HG03095 (cell line): ENCODE measurements around the gene NEK9.

Source experiments
- ATAC-seq: cut with Tn5 transposase; IDR thresholded peaks from one replicate; pipeline ENCODE4 v1.9.1; 2021; ENCODE audit warnings: moderate library complexity; ENCODE audit not compliant: unreplicated experiment

The NEK9 gene

GRCh38 chr14:75113932-75114539 lies 12.8 kb downstream of the NEK9 start:
- ATAC-seq, result no peak

DNA sequence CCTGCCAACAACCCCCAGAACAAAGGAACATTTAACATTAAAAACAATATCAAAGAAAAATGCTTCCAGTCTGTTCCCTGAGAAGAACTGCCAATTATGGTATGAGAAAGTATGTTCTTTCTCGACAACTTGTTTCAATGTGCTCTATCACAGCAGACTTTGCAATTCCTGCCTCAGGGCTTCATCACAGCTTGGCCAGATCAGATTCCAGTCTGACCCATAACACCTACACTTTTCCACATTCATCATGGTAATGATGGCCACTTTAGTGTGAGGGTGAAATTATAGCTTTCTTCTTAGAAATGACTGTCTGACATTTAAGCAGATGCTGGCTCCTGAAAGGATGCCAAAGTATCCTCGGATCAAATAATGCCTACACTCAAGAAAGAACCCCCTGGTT lies 17.0 kb downstream of the NEK9 start:
- ATAC-seq, result no peak

GRCh38 chr14:75107186-75107585 lies 19.7 kb downstream of the NEK9 start:
- ATAC-seq, result no peak

GRCh38 chr14:75101491-75101890 lies 25.4 kb downstream of the NEK9 start:
- ATAC-seq, result no peak

GRCh38 chr14:75098682-75099081 lies 28.2 kb downstream of the NEK9 start:
- no peak for ATAC-seq

DNA sequence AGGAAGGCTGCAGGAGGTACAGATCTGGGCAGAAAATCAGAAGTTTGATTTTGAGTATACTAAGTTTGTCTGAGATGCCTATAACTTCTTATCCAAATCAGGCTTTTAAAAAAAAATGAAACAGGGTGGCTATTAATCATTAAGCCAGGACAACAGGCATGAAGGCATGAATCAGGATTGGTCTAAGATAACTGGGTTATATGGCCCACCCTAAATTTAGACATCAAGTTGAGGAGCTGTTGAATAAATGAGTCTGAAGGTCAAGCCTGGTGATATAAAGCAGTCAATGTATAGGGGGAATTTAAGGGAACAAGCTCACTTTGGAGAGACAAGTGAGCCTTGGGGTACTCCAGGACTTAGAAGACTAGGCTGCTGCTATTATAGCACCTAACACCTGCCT lies 28.6 kb downstream of the NEK9 start:
- ATAC-seq, result no peak

GRCh38 chr14:75096959-75097358 lies 29.9 kb downstream of the NEK9 start:
- ATAC-seq, result no peak

GRCh38 chr14:75095690-75096089 lies 31.2 kb downstream of the NEK9 start:
- no peak for ATAC-seq

DNA sequence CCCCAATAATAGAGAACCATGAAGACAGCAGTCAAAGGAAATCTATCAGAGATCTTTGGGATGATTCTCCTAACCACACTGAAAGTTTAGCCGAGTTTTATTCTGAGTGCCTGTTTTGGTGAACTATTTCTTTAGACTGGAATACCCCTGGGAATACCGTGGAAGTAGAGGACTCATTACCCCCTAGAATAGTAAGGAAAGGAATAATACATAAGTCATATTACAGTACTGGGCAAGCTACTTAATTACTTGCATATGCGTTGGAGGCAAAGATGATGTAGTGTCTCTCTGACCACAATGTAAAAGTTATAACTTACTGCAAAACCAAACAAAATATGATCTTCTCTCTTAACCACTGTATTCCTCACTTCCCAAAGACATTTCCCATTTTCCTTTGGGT lies 32.0 kb downstream of the NEK9 start:
- no peak for ATAC-seq

- no peak for ATAC-seq
Measured at GRCh38 chr14:75092698-75093097, 34.1 kb downstream of the NEK9 start.

- no peak for ATAC-seq
Measured at GRCh38 chr14:75091251-75091650, 35.6 kb downstream of the NEK9 start.

DNA sequence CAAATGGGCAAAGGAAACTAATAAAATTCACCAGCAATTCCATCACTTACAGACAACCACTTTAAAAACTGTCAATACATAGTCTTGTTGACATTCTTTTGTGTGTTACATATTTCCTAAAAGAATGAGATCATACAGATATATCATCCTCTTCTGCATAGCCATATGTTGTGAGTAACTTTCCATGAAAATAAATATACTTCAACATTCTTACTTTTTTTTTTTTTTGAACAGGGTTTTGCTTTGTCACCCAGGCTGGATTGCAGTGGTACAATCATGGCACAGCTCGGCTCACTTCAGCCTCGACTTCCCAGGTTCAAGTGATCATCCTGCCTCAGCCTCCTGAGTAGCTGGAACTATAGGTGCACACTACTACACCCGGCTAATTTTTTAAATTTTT lies 36.5 kb downstream of the NEK9 start:
- no peak for ATAC-seq

DNA sequence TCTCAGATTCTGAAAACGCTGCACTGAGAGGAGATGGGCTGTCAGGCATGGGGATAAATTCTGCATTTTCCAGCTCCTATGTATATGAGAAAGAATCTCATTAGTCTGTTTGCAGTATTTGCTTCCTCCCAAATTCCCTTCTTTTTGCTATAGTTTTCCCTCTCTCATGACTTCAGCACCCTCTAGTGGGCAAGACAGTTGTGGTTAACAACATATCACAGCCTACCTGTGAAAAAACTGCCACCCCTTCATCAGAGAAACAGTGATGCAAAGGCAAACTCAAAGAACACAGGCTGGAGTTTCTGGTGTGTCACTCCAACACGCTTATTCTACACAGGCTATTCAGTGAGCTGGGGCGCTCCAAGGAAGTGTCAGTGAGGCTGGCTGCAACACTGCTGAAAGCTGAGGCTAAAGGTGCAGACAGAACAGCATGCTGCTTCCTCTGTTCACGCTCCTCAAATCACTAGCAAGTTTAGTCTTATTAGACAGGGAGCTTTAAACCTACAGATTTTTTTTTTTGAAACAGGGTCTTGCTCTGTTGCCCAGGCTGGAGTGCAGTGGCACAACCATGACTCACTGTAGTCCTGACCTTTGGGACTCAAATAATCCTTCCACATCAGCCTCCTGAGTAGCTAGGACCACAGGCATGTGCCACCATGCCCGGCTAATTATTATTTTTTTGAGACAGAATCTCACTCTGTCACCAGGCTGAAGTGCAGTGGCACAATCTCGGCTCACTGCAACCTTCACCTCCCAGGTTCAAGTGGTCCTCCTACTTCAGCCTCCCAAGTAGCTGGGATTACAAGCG lies 38.1 kb downstream of the NEK9 start:
- no peak for ATAC-seq

- ATAC-seq, result no peak
Measured at GRCh38 chr14:75088153-75088552, 38.7 kb downstream of the NEK9 start.

DNA sequence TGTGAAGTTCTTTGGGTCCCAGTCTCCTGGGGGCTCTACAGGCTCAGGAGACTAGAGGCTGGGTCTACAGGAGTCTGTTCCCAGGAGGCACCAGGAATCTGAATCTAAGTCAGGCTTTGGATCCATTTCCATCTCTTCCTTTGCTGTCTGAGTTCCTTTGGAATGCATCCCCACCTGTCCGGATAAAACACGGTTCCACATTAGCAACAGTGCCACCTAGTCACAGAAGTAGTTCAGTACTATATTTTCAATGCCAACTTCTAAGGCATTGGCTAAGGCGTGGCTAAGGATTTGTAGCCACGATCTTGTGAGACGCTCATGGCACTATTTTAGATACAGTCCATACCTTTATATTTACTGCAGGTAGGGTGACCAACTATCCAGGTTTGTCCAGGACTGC lies 42.3 kb downstream of the NEK9 start:
- no peak for ATAC-seq

- ATAC-seq, result no peak
Measured at GRCh38 chr14:75083271-75083670, 43.6 kb downstream of the NEK9 start.

DNA sequence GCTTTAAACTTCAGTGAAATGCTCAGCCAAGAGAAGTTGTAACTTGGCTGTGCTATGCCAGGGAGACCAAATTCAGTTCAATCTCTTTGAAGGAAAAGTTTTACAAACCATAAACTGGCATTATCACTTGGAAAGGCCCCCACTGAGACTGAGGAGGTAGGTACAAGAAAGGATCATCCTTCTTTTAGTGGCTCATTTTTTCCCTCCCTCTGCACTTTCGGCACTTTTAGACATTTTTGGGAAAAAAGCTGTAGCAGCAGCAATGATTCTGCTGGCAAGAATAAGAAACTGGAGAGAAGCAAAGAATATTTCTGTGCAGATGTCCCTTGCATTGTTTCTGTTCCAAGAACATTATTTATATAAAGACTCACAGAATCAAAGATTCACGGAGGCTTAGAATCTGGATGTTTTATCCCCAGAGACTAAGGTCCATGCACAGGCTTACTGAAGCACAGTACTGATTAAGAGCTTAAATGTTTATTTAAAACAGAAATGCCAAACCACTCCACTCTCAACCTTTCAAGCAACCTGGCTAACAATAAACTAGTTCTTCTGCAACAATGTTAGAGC lies 45.1 kb downstream of the NEK9 start:
- ATAC-seq, result no peak

DNA sequence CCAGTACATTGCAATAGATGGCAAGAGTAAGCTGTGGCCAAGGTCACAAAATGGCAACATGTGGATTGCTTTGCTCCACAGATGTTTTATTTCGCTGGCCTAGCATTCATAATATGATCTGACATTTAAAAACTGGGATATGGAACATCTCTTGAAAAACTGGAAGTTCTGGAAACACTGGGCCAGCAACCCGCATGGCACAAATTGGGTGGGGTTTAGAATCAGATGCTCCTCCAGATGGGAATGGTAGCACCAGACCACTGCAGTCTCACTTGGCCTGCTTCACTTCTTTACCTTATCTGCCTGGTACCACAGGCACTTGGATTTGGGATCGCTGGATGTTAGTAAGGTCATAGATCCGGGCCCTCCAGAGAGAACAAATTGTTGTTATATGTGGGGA lies 47.3 kb downstream of the NEK9 start:
- no peak for ATAC-seq

DNA sequence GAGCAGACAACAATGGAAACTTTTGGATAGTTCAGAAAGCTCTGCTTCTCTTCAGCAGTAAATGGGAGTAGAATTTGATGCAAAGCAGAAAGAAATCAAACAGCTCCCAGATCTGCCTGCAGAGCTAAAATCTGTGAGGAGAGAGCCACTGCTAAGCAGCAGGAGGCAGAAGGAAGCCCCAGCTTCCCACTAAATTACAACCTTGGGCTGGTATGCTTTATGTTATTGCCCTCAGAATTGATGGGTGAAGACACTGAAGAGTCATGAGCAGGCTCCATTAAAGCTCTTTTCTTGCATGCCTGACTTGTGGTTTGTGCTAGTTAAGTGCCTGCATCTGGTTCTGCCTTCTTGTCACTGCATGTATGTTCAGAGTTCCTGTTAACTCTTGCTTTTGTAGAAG lies 49.1 kb downstream of the NEK9 start:
- no peak for ATAC-seq

GRCh38 chr14:75070383-75070782 lies 56.5 kb downstream of the NEK9 start:
- no peak for ATAC-seq

GRCh38 chr14:75069811-75070145 lies 57.1 kb downstream of the NEK9 start:
- ATAC-seq, result no peak

GRCh38 chr14:75069121-75069810 lies 57.6 kb downstream of the NEK9 start, which contains the start of gene ZC2HC1C:
TSS of gene ZC2HC1C (plus strand) at chr14:75069641. CDS start at chr14:75070574, 933 bp downstream.
- ATAC-seq, result peak; percentile 50
